HL-60/S4 treated with retinoic acid at 250 ng/mL for 4 days and 3 days (cell line): ENCODE results near the gene TMEM219.

Experiments
- in situ Hi-C: fragments of 300-500 bp; cut with MboI; formaldehyde crosslinking; loops from 2 replicates; pipeline ENCODE4 v1.7.0; 2022; ENCODE audit warnings: low sequenced_read_pairs

The TMEM219 gene

GRCh38 chr16:30009990-30010843 lies 48.3 kb downstream of the TMEM219 start:
- in situ Hi-C loops = loop anchor here (25.0 kb wide), 1 partner anchor 898 kb away; no protein-coding TSS in a partner anchor

GRCh38 chr16:30010844-30011713 lies 49.2 kb downstream of the TMEM219 start, which contains the start of gene DOC2A:
DOC2A (minus strand) TSS chr16:30011027; CDS start chr16:30010222, 805 bp downstream.
- in situ Hi-C loops = loop anchor here (25.0 kb wide), 1 partner anchor 899 kb away; no protein-coding TSS in a partner anchor

GRCh38 chr16:30011714-30012504 lies 50.0 kb downstream of the TMEM219 start:
- in situ Hi-C loops = loop anchor here (25.0 kb wide), 1 partner anchor 900 kb away; no protein-coding TSS in a partner anchor

- in situ Hi-C loops = loop anchor here (25.0 kb wide), 1 partner anchor 900 kb away; no protein-coding TSS in a partner anchor
These were observed 50.7 kb downstream of the TMEM219 start for GRCh38 chr16:30012598-30012997.

GRCh38 chr16:30015450-30015849 lies 53.6 kb downstream of the TMEM219 start:
- in situ Hi-C loops = loop anchor here (25.0 kb wide), 1 partner anchor 903 kb away; no protein-coding TSS in a partner anchor

- in situ Hi-C loops = loop anchor here (25.0 kb wide), 1 partner anchor 904 kb away; no protein-coding TSS in a partner anchor
These were observed 54.8 kb downstream of the TMEM219 start for GRCh38 chr16:30016555-30017276.

GRCh38 chr16:30017277-30017656 lies 55.4 kb downstream of the TMEM219 start:
- in situ Hi-C loops = loop anchor here (25.0 kb wide), 1 partner anchor 905 kb away; no protein-coding TSS in a partner anchor

GRCh38 chr16:30017937-30018336 lies 56.1 kb downstream of the TMEM219 start:
- in situ Hi-C loops = loop anchor here (25.0 kb wide), 1 partner anchor 906 kb away; no protein-coding TSS in a partner anchor

GRCh38 chr16:30018731-30019158 lies 56.9 kb downstream of the TMEM219 start:
- in situ Hi-C loops = loop anchor here (25.0 kb wide), 1 partner anchor 906 kb away; no protein-coding TSS in a partner anchor
